HCT116 (cell line): ENCODE results near the gene PLA2G4B. TPM values are rescaled to one million over a fixed set of nuclear protein-coding genes. Genes with fewer than 3 reads are reported as not detected.

Source experiments
- ATAC-seq: fragments of 200-7000 bp; cut with Tn5 transposase; 2 replicates; pipeline ENCODE4 v1.9.1; 2020; ENCODE audit warnings: mild to moderate bottlenecking, moderate library complexity
- BruUV-seq: library from RNA; stranded (reverse); fragments of 400-500 nt; replicated peaks from 2 replicates; lab custom pipeline; 2021; lab: Mats Ljungman, UMichigan
- CTCF ChIA-PET: fragments of 300-600 bp; sonication (Branson Sonifier 250); formaldehyde crosslinking; loops from one replicate; lab custom pipeline; 2021; ENCODE audit warnings: antibody characterized with exemption; lab: Charles Lee
- POLR2A ChIA-PET: fragments of 300-600, 350-600 bp; sonication (Branson Sonifier 250); formaldehyde crosslinking; loops from one replicate; lab custom pipeline; 2021; ENCODE audit warnings: antibody characterized with exemption; lab: Charles Lee
- RAD21 ChIA-PET, 2 experiments: fragments of 300-600 bp; sonication (Branson Sonifier 250); formaldehyde crosslinking; loops; one replicate each; lab custom pipeline; 2023; ENCODE audit warnings: low total read pairs in 2 of 2; ENCODE audit not compliant: uncharacterized antibody in 2 of 2, unreplicated experiment in 2 of 2, low non-redundant PET in 1 of 2; lab: Charles Lee
- DNase-seq: peaks from one replicate; pipeline ENCODE4 v3.0.0-alpha.2; 2010; ENCODE audit warnings: low read depth, low spot score
- H2AFZ ChIP-seq: fragments of 200-600 bp; shearing (Covaris generic), sonication (generic); 2 replicates; pipeline ENCODE4 v1.6.1; 2017; ENCODE audit warnings: low read depth, mixed run types, mixed read lengths, antibody characterized with exemption, low read length; ENCODE audit not compliant: poor library complexity, severe bottlenecking
- H3K27ac ChIP-seq: 2 replicates; pipeline ENCODE4 v1.5.1; 2012; ENCODE audit warnings: low read depth, low read length
- H3K27me3 ChIP-seq: fragments of 200-600 bp; sonication (generic); 2 replicates; pipeline ENCODE4 v1.6.1; 2016; ENCODE audit warnings: mixed run types, low read length, mixed read lengths; ENCODE audit not compliant: insufficient read depth
- H3K36me3 ChIP-seq, 2 experiments: fragments of 200-500 bp in 1 of 2; fragments of 200-600 bp in 1 of 2; sonication (Bioruptor generic) in 1 of 2; sonication (generic) in 1 of 2; 2 replicates each; pipeline versions ENCODE4 v1.5.1 to v1.6.1; 2014 to 2016; ENCODE audit warnings: low read length in 2 of 2, inconsistent platforms in 1 of 2, mixed read lengths in 1 of 2, mixed run types in 1 of 2; ENCODE audit not compliant: insufficient read depth in 2 of 2, control insufficient read depth in 1 of 2
- H3K4me1 ChIP-seq, 2 experiments: fragments of 200-600 bp in 1 of 2; sonication (generic) in 1 of 2; 2 replicates each; pipeline versions ENCODE4 v1.5.1 to v1.6.1; 2012 to 2017; ENCODE audit warnings: low read length in 2 of 2, inconsistent platforms in 1 of 2, mild to moderate bottlenecking in 1 of 2, mixed read lengths in 1 of 2, mixed run types in 1 of 2, moderate library complexity in 1 of 2; ENCODE audit not compliant: insufficient read depth in 2 of 2, control insufficient read depth in 1 of 2
- H3K4me2 ChIP-seq: fragments of 200-600 bp; sonication (generic); 2 replicates; pipeline ENCODE4 v1.6.1; 2017; ENCODE audit warnings: mixed run types, low read length, mixed read lengths
- H3K4me3 ChIP-seq, 2 experiments: fragments of 200-600 bp in 1 of 2; sonication (generic) in 1 of 2; replicated peaks in 1 of 2; 2 replicates each; pipeline ENCODE4 v1.5.1; 2011 to 2016; ENCODE audit warnings: low read length in 2 of 2, control low read depth in 1 of 2, low read depth in 1 of 2, mild to moderate bottlenecking in 1 of 2, mixed read lengths in 1 of 2, mixed run types in 1 of 2
- H3K79me2 ChIP-seq: fragments of 200-600 bp; sonication (generic); 2 replicates; pipeline ENCODE4 v1.6.1; 2017; ENCODE audit warnings: mild to moderate bottlenecking, mixed run types, low read length, moderate library complexity, mixed read lengths; ENCODE audit not compliant: insufficient read depth
- H3K9ac ChIP-seq: fragments of 200-600 bp; sonication (generic); 2 replicates; pipeline ENCODE4 v1.6.1; 2016; ENCODE audit warnings: low read length, mixed read lengths
- H3K9me2 ChIP-seq: fragments of 200-600 bp; sonication (generic), shearing (Covaris generic); 2 replicates; pipeline ENCODE4 v1.6.1; 2017; ENCODE audit warnings: mixed run types, mild to moderate bottlenecking, moderate library complexity; ENCODE audit not compliant: insufficient read depth
- H3K9me3 ChIP-seq, 2 experiments: fragments of 200-500 bp in 1 of 2; fragments of 200-600 bp in 1 of 2; sonication (Bioruptor generic) in 1 of 2; sonication (generic) in 1 of 2; 2 replicates each; pipeline ENCODE4 v1.6.1; 2014 to 2017; ENCODE audit warnings: low read length in 2 of 2, mixed read lengths in 2 of 2, inconsistent platforms in 1 of 2, low read depth in 1 of 2, mild to moderate bottlenecking in 1 of 2, mixed run types in 1 of 2, moderate library complexity in 1 of 2; ENCODE audit not compliant: control insufficient read depth in 1 of 2, insufficient read depth in 1 of 2
- H4K20me1 ChIP-seq: fragments of 200-600 bp; sonication (generic), shearing (Covaris generic); 2 replicates; pipeline ENCODE4 v1.6.1; 2017; ENCODE audit warnings: mixed run types, mild to moderate bottlenecking, moderate library complexity; ENCODE audit not compliant: insufficient read depth
- ATF3 ChIP-seq: IDR thresholded peaks from 2 replicates; pipeline ENCODE4 v1.6.1; 2012
- CBX3 ChIP-seq: IDR thresholded peaks from 2 replicates; pipeline ENCODE4 v1.6.1; 2012; ENCODE audit warnings: low read depth
- CTCF ChIP-seq, 3 experiments: fragments of 200-600 bp in 1 of 3; sonication (generic) in 1 of 3; IDR thresholded peaks in 2 of 3; conservative IDR thresholded peaks in 1 of 3; 2 replicates each; pipeline ENCODE4 v1.5.1; 2012 to 2017; ENCODE audit warnings: low read depth in 2 of 3, low read length in 2 of 3, antibody characterized with exemption in 1 of 3, borderline replicate concordance in 1 of 3, control low read depth in 1 of 3, mild to moderate bottlenecking in 1 of 3, mixed read lengths in 1 of 3, mixed run types in 1 of 3, moderate library complexity in 1 of 3; ENCODE audit not compliant: insufficient read depth in 1 of 3
- EZH2phosphoT487 ChIP-seq: fragments of 200-600 bp; IDR thresholded peaks from 2 replicates; pipeline ENCODE4 v1.6.1; 2018; ENCODE audit warnings: antibody characterized with exemption, borderline replicate concordance
- POLR2AphosphoS5 ChIP-seq: IDR thresholded peaks from 2 replicates; pipeline ENCODE4 v1.6.1; 2011; ENCODE audit warnings: mild to moderate bottlenecking, low read depth, low read length, moderate library complexity
- SRF ChIP-seq: IDR thresholded peaks from 2 replicates; pipeline ENCODE4 v1.6.1; 2012; ENCODE audit warnings: low read depth
- ZBTB33 ChIP-seq: IDR thresholded peaks from 2 replicates; pipeline ENCODE4 v1.6.1; 2011; ENCODE audit warnings: mild to moderate bottlenecking, low read length, moderate library complexity; ENCODE audit not compliant: insufficient replicate concordance; ENCODE audit errors: extremely low read depth
- ZNF274 ChIP-seq: fragments of 200-500 bp; sonication (Bioruptor generic); IDR thresholded peaks from 2 replicates; pipeline ENCODE4 v1.6.1; 2014; ENCODE audit warnings: mild to moderate bottlenecking, low read depth, low read length, inconsistent platforms
- intact Hi-C: fragments of 100-400 bp; cut with micrococcal nuclease; formaldehyde crosslinking; loops from 2 replicates; pipeline ENCODE4 v1.10.0; 2022
- total RNA-seq: library from RNA; stranded (reverse); gene quantifications from one replicate; pipeline ENCODE4 v1.2.1, GENCODE V29; 2021; ENCODE audit not compliant: unreplicated experiment

Gene PLA2G4B
- total RNA-seq, 1 experiment from 2014 or later = 4.7 TPM

- H2AFZ ChIP-seq = no peak overlapping the region
- POLR2A ChIA-PET = interaction anchor here (1.6 kb wide), 2 partner anchors 20 to 45 kb away, joined by 3 to 7 read pairs; no protein-coding TSS in a partner anchor
- TF ChIP-seq POLR2AphosphoS5 (no peak), CTCF (IDR thresholded peaks at IDR 0.05 in 2 of 3, conservative IDR thresholded peaks at IDR 0.05 in 1 of 3; ENCODE audit: borderline replicate concordance in 1 of 3, insufficient read depth in 1 of 3, low read depth in 2 of 3, low read length in 2 of 3) (no peak), SRF (no peak), ZNF274 (no peak), CBX3 (no peak), EZH2phosphoT487 (no peak), ZBTB33 (no peak), ATF3 (no peak)
- H3K27ac ChIP-seq = no peak overlapping the region
- H3K9ac ChIP-seq = no peak overlapping the region
- no peak for ATAC-seq
- H3K4me2 ChIP-seq = no peak overlapping the region
- no peaks in the 10 kb centered on the region for H3K27me3 ChIP-seq
- H4K20me1 ChIP-seq = no peaks in the 10 kb centered on the region
- no peaks in the 10 kb centered on the region for H3K9me3 ChIP-seq
- no peaks in the 10 kb centered on the region for H3K9me2 ChIP-seq
- CTCF ChIA-PET = interaction anchor here (2.5 kb wide), 1 partner anchor 9 kb away, joined by 20 read pairs; no protein-coding TSS in a partner anchor
- no TSS peak for BruUV-seq
- intact Hi-C loops = no loop called here
- no peak overlapping the region for H3K4me3 ChIP-seq
- H3K4me1 ChIP-seq = peaks cover 27 to 30% of the 10 kb centered on the region in 2 experiments
- H3K79me2 ChIP-seq = no peaks in the 10 kb centered on the region
- peaks cover 3% of the 10 kb centered on the region in 2 experiments; a peak in 1 of 4 replicates for H3K36me3 ChIP-seq
- RAD21 ChIA-PET = interaction anchor here in 1 of 2 experiments (1.1 kb wide), 1 partner anchor 9 kb away, joined by 3 read pairs; no protein-coding TSS in a partner anchor
- no peak for DNase-seq
Observed at GRCh38 chr15:41895957-41896356, 57.3 kb downstream of the PLA2G4B start.
